ENCODE measurements around the gene TMEM132D. TPM values are rescaled to one million over a fixed set of nuclear protein-coding genes. Genes with fewer than 3 reads are reported as not detected.

The TMEM132D gene
- total and polyA plus RNA-seq, 3 donors from 2014 or later, result 0.44 to 0.50 (median 0.47) TPM

GRCh38 chr12:129328235-129328634 lies 575.6 kb downstream of the TMEM132D start:
- Histone ChIP-seq H3K4me1 (no peaks in the 10 kb centered on the region), H3K27ac (no peak overlapping the region), H3K27me3 (no peaks in the 10 kb centered on the region), H3K9me3 (no peaks in the 10 kb centered on the region), H3K4me3 (no peak overlapping the region), H3K36me3 (ENCODE audit: low read depth, missing control alignments) (no peaks in the 10 kb centered on the region)
- DNase-seq, result no peak
- TF ChIP-seq POLR2A (IDR thresholded peaks at IDR 0.05) (no peak), CTCF (IDR thresholded peaks at IDR 0.05) (no peak)
- WGBS, 2 donors, result 39 to 43% methylated on average over 4 of the region's 4 CpGs
- intact Hi-C loops (cut with DNase I; ENCODE audit: low total_unique reads), result no loop called here

- Histone ChIP-seq H3K9me3 (no peaks in the 10 kb centered on the region), H3K4me1 (no peaks in the 10 kb centered on the region), H3K27me3 (no peaks in the 10 kb centered on the region), H3K36me3 (ENCODE audit: low read depth, missing control alignments) (no peaks in the 10 kb centered on the region), H3K4me3 (no peak overlapping the region), H3K27ac (no peak overlapping the region)
- TF ChIP-seq POLR2A (IDR thresholded peaks at IDR 0.05), result no peak
- no peak for TF ChIP-seq CTCF (IDR thresholded peaks at IDR 0.05)
- no peak for DNase-seq
- intact Hi-C loops (cut with DNase I; ENCODE audit: low total_unique reads), result no loop called here
- 89 to 90% methylated on average over 2 of the region's 2 CpGs for WGBS, 2 donors
Measured at GRCh38 chr12:129325566-129325965, 578.3 kb downstream of the TMEM132D start.

- DNase-seq, result no peak
- H3K27ac ChIP-seq, result no peak overlapping the region
- H3K4me1 ChIP-seq, result no peaks in the 10 kb centered on the region
- H3K27me3 ChIP-seq, result no peaks in the 10 kb centered on the region
- H3K9me3 ChIP-seq, result no peaks in the 10 kb centered on the region
- 31 to 45% methylated on average over 4 of the region's 4 CpGs for WGBS, 2 donors
- intact Hi-C loops (cut with DNase I; ENCODE audit: low total_unique reads), result no loop called here
- no peaks in the 10 kb centered on the region for H3K36me3 ChIP-seq (ENCODE audit: low read depth, missing control alignments)
- TF ChIP-seq CTCF (IDR thresholded peaks at IDR 0.05), result no peak
- TF ChIP-seq POLR2A (IDR thresholded peaks at IDR 0.05), result no peak
- no peak overlapping the region for H3K4me3 ChIP-seq
Measured at GRCh38 chr12:129312048-129312447, 591.8 kb downstream of the TMEM132D start.

DNA sequence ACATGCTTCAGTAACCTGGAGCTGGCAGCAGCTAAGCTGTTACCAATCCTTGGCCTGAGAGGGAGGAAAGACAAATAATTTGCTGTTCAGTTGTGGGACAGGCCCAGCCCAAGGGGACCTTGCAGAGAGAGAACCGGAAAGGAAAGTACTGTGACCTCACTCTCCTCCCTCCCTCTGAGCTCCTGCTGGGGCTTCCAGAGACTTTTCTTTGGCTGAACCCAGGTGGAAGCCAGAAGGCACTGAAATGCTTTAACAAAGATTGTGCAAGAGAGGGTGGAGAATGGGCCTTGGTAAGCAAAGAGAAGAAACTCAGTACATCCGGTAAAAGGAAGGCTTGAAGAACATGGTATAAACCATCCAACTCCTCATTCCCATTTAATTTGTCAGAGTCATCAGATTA lies 593.5 kb downstream of the TMEM132D start:
- intact Hi-C loops (cut with DNase I; ENCODE audit: low total_unique reads), result no loop called here
- H3K9me3 ChIP-seq, result no peaks in the 10 kb centered on the region
- TF ChIP-seq CTCF (IDR thresholded peaks at IDR 0.05), result no peak
- no peak for TF ChIP-seq POLR2A (IDR thresholded peaks at IDR 0.05)
- no peaks in the 10 kb centered on the region for H3K4me1 ChIP-seq
- no peak overlapping the region for H3K27ac ChIP-seq
- H3K4me3 ChIP-seq, result no peak overlapping the region
- H3K36me3 ChIP-seq (ENCODE audit: low read depth, missing control alignments), result no peaks in the 10 kb centered on the region
- 50 to 68% methylated on average over 2 of the region's 2 CpGs for WGBS, 2 donors
- no peaks in the 10 kb centered on the region for H3K27me3 ChIP-seq
- no peak for DNase-seq

- Histone ChIP-seq H3K27me3 (no peaks in the 10 kb centered on the region), H3K4me1 (no peaks in the 10 kb centered on the region), H3K27ac (no peak overlapping the region), H3K9me3 (no peaks in the 10 kb centered on the region), H3K4me3 (no peak overlapping the region), H3K36me3 (ENCODE audit: low read depth, missing control alignments) (no peaks in the 10 kb centered on the region)
- 89 to 92% methylated on average over 4 of the region's 4 CpGs for whole genome bisulfite sequencing, 2 donors
- TF ChIP-seq POLR2A (IDR thresholded peaks at IDR 0.05), result no peak
- TF ChIP-seq CTCF (IDR thresholded peaks at IDR 0.05), result no peak
- intact Hi-C loops (cut with DNase I; ENCODE audit: low total_unique reads), result no loop called here
- no peak for DNase-seq
Measured at GRCh38 chr12:129305851-129306250, 598.0 kb downstream of the TMEM132D start.
